K562 (cell line): ENCODE results near the gene EVA1B. TPM values are rescaled to one million over a fixed set of nuclear protein-coding genes. Genes with fewer than 3 reads are reported as not detected.

Source experiments
- AFF4 ChIP-seq: sonication (generic); formaldehyde crosslinking; IDR thresholded peaks from 2 replicates; pipeline ENCODE4 v1.8.0; 2023; ENCODE audit warnings: mild to moderate bottlenecking, missing genetic modification reagents
- ATF7 ChIP-seq: fragments of 450-650 bp; IDR thresholded peaks from 2 replicates; pipeline ENCODE4 v1.7.1; 2014; ENCODE audit warnings: mild to moderate bottlenecking, moderate library complexity
- CLOCK ChIP-seq: fragments of 250-450 bp; sonication (Bioruptor Pico); IDR thresholded peaks from 2 replicates; pipeline ENCODE4 v1.4.0; 2020; ENCODE audit warnings: mild to moderate bottlenecking, moderate library complexity, borderline replicate concordance
- CREB3 ChIP-seq: fragments of 450-650 bp; conservative IDR thresholded peaks from 2 replicates; pipeline ENCODE4 v1.6.1; 2016; ENCODE audit warnings: missing genetic modification characterization, low read depth, mild to moderate bottlenecking, missing compliant biosample characterization, moderate library complexity
- NFATC3 ChIP-seq: fragments of 450-650 bp; IDR thresholded peaks from 2 replicates; pipeline ENCODE4 v1.6.1; 2017; ENCODE audit warnings: mild to moderate bottlenecking
- NR2C2 ChIP-seq, 2 experiments: fragments of 200-800 bp in 1 of 2; sonication (Bioruptor generic) in 1 of 2; sonication (generic) in 1 of 2; formaldehyde crosslinking in 1 of 2; IDR thresholded peaks; 2 replicates each; pipeline versions ENCODE4 v1.6.1 to v1.8.0; 2016 to 2022; ENCODE audit warnings: mild to moderate bottlenecking in 1 of 2, missing compliant biosample characterization in 1 of 2, missing genetic modification characterization in 1 of 2, missing genetic modification reagents in 1 of 2
- PBX2 ChIP-seq, 2 experiments: IDR thresholded peaks in 1 of 2; conservative IDR thresholded peaks in 1 of 2; 2 replicates each; pipeline ENCODE4 v1.6.1; 2016; ENCODE audit warnings: low read depth in 2 of 2, mild to moderate bottlenecking in 1 of 2, missing compliant biosample characterization in 1 of 2, missing genetic modification characterization in 1 of 2, moderate library complexity in 1 of 2
- PHF8 ChIP-seq: fragments of 200-600 bp; sonication (generic); IDR thresholded peaks from 2 replicates; pipeline ENCODE4 v1.6.1; 2012; ENCODE audit warnings: mixed run types, mild to moderate bottlenecking, inconsistent platforms, low read length, moderate library complexity, borderline replicate concordance
- RBBP5 ChIP-seq: fragments of 200-600 bp; sonication (generic); IDR thresholded peaks from 2 replicates; pipeline ENCODE4 v1.6.1; 2012; ENCODE audit warnings: borderline replicate concordance, mild to moderate bottlenecking, low read length, control low read depth, inconsistent platforms; ENCODE audit not compliant: insufficient read depth, poor library complexity, severe bottlenecking
- RFX7 ChIP-seq: fragments of 250-450 bp; sonication (Bioruptor Pico); IDR thresholded peaks from 2 replicates; pipeline ENCODE4 v1.5.1; 2021; ENCODE audit warnings: mild to moderate bottlenecking
- STAG1 ChIP-seq: sonication (generic); formaldehyde crosslinking; IDR thresholded peaks from 2 replicates; pipeline ENCODE4 v1.5.0; 2020; ENCODE audit warnings: missing genetic modification reagents, borderline replicate concordance
- TAL1 ChIP-seq: fragments of 450-650 bp; IDR thresholded peaks from 2 replicates; pipeline ENCODE4 v1.6.1; 2016; ENCODE audit warnings: mild to moderate bottlenecking
- TARDBP ChIP-seq: fragments of 450-650 bp; IDR thresholded peaks from 2 replicates; pipeline ENCODE4 v1.6.1; 2016
- THAP7 ChIP-seq: fragments of 250-450 bp; sonication (Bioruptor Pico); IDR thresholded peaks from 2 replicates; pipeline ENCODE4 v1.5.0; 2021
- WHSC1 ChIP-seq: IDR thresholded peaks from one replicate; pipeline ENCODE4 v1.6.1; 2012; ENCODE audit warnings: low read length, control low read depth, inconsistent platforms
- polyA plus RNA-seq, 8 experiments: library from polyadenylated mRNA; depleted of rRNA in 4 of 8; stranded (reverse) in 5 of 8; unstranded in 3 of 8; fragments of >200 nt; fragmentation: Nextera tagmentation in 2 of 8; fragmentation: Illumina TruSeq in 1 of 8; extraction: Ambion mirVana in 2 of 8; extraction: Trizol in 1 of 8; gene quantifications; 2 replicates each; pipeline versions ENCODE4 v1.2.1 to v1.2.3, GENCODE V29; 2011 to 2014; ENCODE audit warnings: inconsistent platforms in 1 of 8, missing spikeins in 1 of 8
- total RNA-seq, 7 experiments: library from RNA; depleted of rRNA in 6 of 7; stranded (reverse); fragments of >200 nt in 6 of 7; fragmentation: Illumina TruSeq in 2 of 7; extraction: Trizol in 2 of 7; gene quantifications; 2 replicates each; pipeline versions ENCODE4 v1.2.1 to v1.2.3, GENCODE V29; 2011 to 2021; ENCODE audit warnings: low replicate concordance in 1 of 7

The EVA1B gene
- total and polyA plus RNA-seq, 9 of the 15 experiments (the other 6 are each of a cell fraction or from before 2014, with no cell fraction given): 0.08 to 65.7 (median 2.4) TPM

- no peak for TF ChIP-seq NR2C2 (CRISPR knock-in tag; IDR thresholded peaks at IDR 0.05)
- peak; percentile 58; the same call in 1 of the 2 replicates for TF ChIP-seq NR2C2 (tag; IDR thresholded peaks at IDR 0.05)
- no peak for TF ChIP-seq NFATC3
- TF ChIP-seq ATF7: no peak
- no peak for TF ChIP-seq AFF4 (CRISPR knock-in tag)
- TF ChIP-seq THAP7 (CRISPR knock-in tag): no peak
- no peak for TF ChIP-seq TAL1
- TF ChIP-seq WHSC1: no peak
- TF ChIP-seq RBBP5: peak; percentile 45
- TF ChIP-seq PBX2 (CRISPR knock-in tag; IDR thresholded peaks at IDR 0.05; ENCODE audit: low read depth): no peak
- no peak for TF ChIP-seq PBX2 (tag; conservative IDR thresholded peaks at IDR 0.05; ENCODE audit: low read depth)
- no peak for TF ChIP-seq CREB3 (tag)
- TF ChIP-seq PHF8: peak; percentile 96; the same call in 1 of the 2 replicates
- TF ChIP-seq STAG1: no peak
- TF ChIP-seq CLOCK: no peak
- TF ChIP-seq RFX7 (CRISPR knock-in tag): no peak
- TF ChIP-seq TARDBP: peak; percentile 66; the same call in 1 of the 2 replicates
Observed at GRCh38 chr1:36306902-36307456, 16.5 kb downstream of the EVA1B start (continued).
